Stomach smooth muscle (tissue), 2 donors: ENCODE results near the gene CSF3R.

ENCODE experiments used
- H3K27ac ChIP-seq: one replicate; pipeline ENCODE4 v1.7.0; 2013; ENCODE audit warnings: mild to moderate bottlenecking, low read length, inconsistent platforms
- H3K27me3 ChIP-seq, 2 donors: one replicate each; pipeline ENCODE4 v1.7.0; 2013; ENCODE audit warnings: low read length in 2 of 2; ENCODE audit not compliant: insufficient read depth in 2 of 2, control insufficient read depth in 1 of 2
- H3K36me3 ChIP-seq, 2 donors: one replicate each; pipeline ENCODE4 v1.7.0; 2013; ENCODE audit warnings: low read length in 2 of 2; ENCODE audit not compliant: control insufficient read depth in 2 of 2, insufficient read depth in 2 of 2
- H3K4me1 ChIP-seq: one replicate; pipeline ENCODE4 v1.7.0; 2013; ENCODE audit warnings: low read length; ENCODE audit not compliant: control insufficient read depth, insufficient read depth
- H3K4me3 ChIP-seq, 2 donors: one replicate each; pipeline ENCODE4 v1.7.0; 2013; ENCODE audit warnings: low read length in 2 of 2
- H3K9ac ChIP-seq, 2 donors: one replicate each; pipeline ENCODE4 v1.7.0; 2013; ENCODE audit warnings: low read length in 2 of 2, mild to moderate bottlenecking in 1 of 2
- H3K9me3 ChIP-seq, 2 donors: one replicate each; pipeline ENCODE4 v1.7.0; 2013; ENCODE audit warnings: low read length in 2 of 2; ENCODE audit not compliant: control insufficient read depth in 2 of 2
- donor health status: healthy.
- donor health status: Pancreatic carcinoma.

The CSF3R gene

GRCh38 chr1:36443297-36443696 is 39.4 kb downstream of the CSF3R start:
- Histone ChIP-seq H3K27ac (no peak overlapping the region), H3K9ac (no peak overlapping the region), H3K36me3 (peaks cover 6 to 9% of the 10 kb centered on the region in 2 donors), H3K4me1 (no peaks in the 10 kb centered on the region), H3K4me3 (no peak overlapping the region), H3K9me3 (no peaks in the 10 kb centered on the region), H3K27me3 (no peaks in the 10 kb centered on the region)

GRCh38 chr1:36442337-36442736 is 40.4 kb downstream of the CSF3R start:
- Histone ChIP-seq H3K27ac (no peak overlapping the region), H3K4me1 (no peaks in the 10 kb centered on the region), H3K36me3 (peaks cover 7 to 9% of the 10 kb centered on the region in 2 donors), H3K27me3 (no peaks in the 10 kb centered on the region), H3K9me3 (no peaks in the 10 kb centered on the region), H3K4me3 (no peak overlapping the region), H3K9ac (no peak overlapping the region)

GRCh38 chr1:36440646-36441045 is 42.1 kb downstream of the CSF3R start:
- Histone ChIP-seq H3K9ac (no peak overlapping the region), H3K27ac (no peak overlapping the region), H3K36me3 (peaks cover 9 to 10% of the 10 kb centered on the region in 2 donors), H3K27me3 (no peaks in the 10 kb centered on the region), H3K9me3 (no peaks in the 10 kb centered on the region), H3K4me1 (no peaks in the 10 kb centered on the region), H3K4me3 (no peak overlapping the region)

GRCh38 chr1:36440044-36440443 is 42.7 kb downstream of the CSF3R start:
- H3K27me3 ChIP-seq = no peaks in the 10 kb centered on the region
- no peaks in the 10 kb centered on the region for H3K4me1 ChIP-seq
- H3K9ac ChIP-seq = no peak overlapping the region
- H3K27ac ChIP-seq = no peak overlapping the region
- H3K36me3 ChIP-seq = peaks cover 9 to 10% of the 10 kb centered on the region in 2 donors
- H3K9me3 ChIP-seq = no peaks in the 10 kb centered on the region
- no peak overlapping the region for H3K4me3 ChIP-seq

GRCh38 chr1:36438715-36439114 is 44.0 kb downstream of the CSF3R start:
- H3K27ac ChIP-seq = no peak overlapping the region
- H3K36me3 ChIP-seq = peaks cover 9 to 10% of the 10 kb centered on the region in 2 donors
- no peak overlapping the region for H3K9ac ChIP-seq
- no peaks in the 10 kb centered on the region for H3K9me3 ChIP-seq
- no peaks in the 10 kb centered on the region for H3K27me3 ChIP-seq
- no peaks in the 10 kb centered on the region for H3K4me1 ChIP-seq
- H3K4me3 ChIP-seq = no peak overlapping the region

GRCh38 chr1:36436821-36437220 is 45.9 kb downstream of the CSF3R start:
- peaks cover 11 to 18% of the 10 kb centered on the region in 2 donors for H3K36me3 ChIP-seq
- H3K9me3 ChIP-seq = no peaks in the 10 kb centered on the region
- no peak overlapping the region for H3K4me3 ChIP-seq
- H3K4me1 ChIP-seq = no peaks in the 10 kb centered on the region
- no peak overlapping the region for H3K27ac ChIP-seq
- H3K9ac ChIP-seq = no peak overlapping the region
- no peaks in the 10 kb centered on the region for H3K27me3 ChIP-seq

GRCh38 chr1:36433102-36433501 is 49.6 kb downstream of the CSF3R start:
- no peaks in the 10 kb centered on the region for H3K27me3 ChIP-seq
- H3K36me3 ChIP-seq = peaks cover 14 to 22% of the 10 kb centered on the region in 2 donors
- no peak overlapping the region for H3K4me3 ChIP-seq
- H3K9ac ChIP-seq = no peak overlapping the region
- no peaks in the 10 kb centered on the region for H3K9me3 ChIP-seq
- no peaks in the 10 kb centered on the region for H3K4me1 ChIP-seq
- H3K27ac ChIP-seq = no peak overlapping the region

GRCh38 chr1:36432616-36433015 is 50.1 kb downstream of the CSF3R start:
- H3K9ac ChIP-seq = no peak overlapping the region
- no peak overlapping the region for H3K4me3 ChIP-seq
- H3K4me1 ChIP-seq = no peaks in the 10 kb centered on the region
- peaks cover 14 to 22% of the 10 kb centered on the region in 2 donors for H3K36me3 ChIP-seq
- H3K9me3 ChIP-seq = no peaks in the 10 kb centered on the region
- no peaks in the 10 kb centered on the region for H3K27me3 ChIP-seq
- no peak overlapping the region for H3K27ac ChIP-seq

- H3K9ac ChIP-seq = no peak overlapping the region
- no peaks in the 10 kb centered on the region for H3K27me3 ChIP-seq
- peaks cover 19 to 20% of the 10 kb centered on the region in 2 donors for H3K36me3 ChIP-seq
- no peak overlapping the region for H3K27ac ChIP-seq
- H3K4me1 ChIP-seq = no peaks in the 10 kb centered on the region
- H3K4me3 ChIP-seq = no peak overlapping the region
- no peaks in the 10 kb centered on the region for H3K9me3 ChIP-seq
Measured at GRCh38 chr1:36425791-36426190, 56.9 kb downstream of the CSF3R start.

GRCh38 chr1:36421649-36422048 is 61.1 kb downstream of the CSF3R start:
- Histone ChIP-seq H3K9ac (no peak overlapping the region), H3K4me1 (peaks cover 4% of the 10 kb centered on the region), H3K27ac (no peak overlapping the region), H3K4me3 (no peak overlapping the region), H3K9me3 (no peaks in the 10 kb centered on the region), H3K36me3 (peaks cover 18 to 38% of the 10 kb centered on the region in 2 donors), H3K27me3 (no peaks in the 10 kb centered on the region)

- Histone ChIP-seq H3K9me3 (no peaks in the 10 kb centered on the region), H3K4me3 (peak overlapping the region in 1 of 2 donors; percentile 47), H3K9ac (peak overlapping the region in 1 of 2 donors; percentile 21), H3K4me1 (peaks cover 4% of the 10 kb centered on the region), H3K27me3 (no peaks in the 10 kb centered on the region), H3K36me3 (peaks cover 18 to 38% of the 10 kb centered on the region in 2 donors), H3K27ac (no peak overlapping the region)
Measured at GRCh38 chr1:36420836-36421317, 61.8 kb downstream of the CSF3R start.
